GM23338 (cell line): ENCODE data around the gene GPATCH3. TPM values are rescaled to one million over a fixed set of nuclear protein-coding genes. Genes with fewer than 3 reads are reported as not detected.

Experiments used
- ATAC-seq: fragments of 200-7000 bp; cut with Tn5 transposase; 3 replicates; pipeline ENCODE4 v1.9.1; 2020
- DNase-seq: peaks from one replicate; pipeline ENCODE4 v3.0.0-alpha.2; 2015; ENCODE audit warnings: low spot score
- H2AFZ ChIP-seq: fragments of 200-600 bp; sonication (generic); 2 replicates; pipeline ENCODE4 v1.8.0; 2016; ENCODE audit warnings: antibody characterized with exemption, mild to moderate bottlenecking, moderate library complexity
- H3F3A ChIP-seq: fragments of 200-600 bp; sonication (generic); replicated peaks from 2 replicates; pipeline ENCODE4 v1.8.0; 2017; ENCODE audit warnings: antibody characterized with exemption, mixed run types, low read depth
- H3K27ac ChIP-seq: fragments of 200-600 bp; sonication (generic); 2 replicates; pipeline ENCODE4 v1.6.1; 2016; ENCODE audit warnings: low read depth
- H3K27me3 ChIP-seq: fragments of 200-600 bp; sonication (generic); 2 replicates; pipeline ENCODE4 v1.8.0; 2016; ENCODE audit warnings: mild to moderate bottlenecking, mixed run types, moderate library complexity; ENCODE audit not compliant: insufficient read depth
- H3K36me3 ChIP-seq: fragments of 200-600 bp; sonication (generic); 2 replicates; pipeline ENCODE4 v1.8.0; 2016; ENCODE audit warnings: mild to moderate bottlenecking; ENCODE audit not compliant: insufficient read depth
- H3K4me1 ChIP-seq: fragments of 200-600 bp; sonication (generic); 2 replicates; pipeline ENCODE4 v1.8.0; 2016; ENCODE audit warnings: mild to moderate bottlenecking, moderate library complexity; ENCODE audit not compliant: insufficient read depth
- H3K4me2 ChIP-seq: fragments of 200-600 bp; sonication (generic); 2 replicates; pipeline ENCODE4 v1.7.1; 2017; ENCODE audit warnings: mixed run types
- H3K4me3 ChIP-seq: fragments of 200-600 bp; sonication (generic); 2 replicates; pipeline ENCODE4 v1.6.1; 2016; ENCODE audit warnings: mixed run types
- H3K79me2 ChIP-seq: fragments of 200-600 bp; sonication (generic); replicated peaks from 2 replicates; pipeline ENCODE4 v1.8.0; 2017; ENCODE audit warnings: mild to moderate bottlenecking; ENCODE audit not compliant: insufficient read depth
- H3K9me2 ChIP-seq: fragments of 200-600 bp; sonication (generic); 2 replicates; pipeline ENCODE4 v1.8.0; 2017; ENCODE audit not compliant: insufficient read depth
- H4K20me1 ChIP-seq: fragments of 200-600 bp; sonication (generic); replicated peaks from 2 replicates; pipeline ENCODE4 v1.8.0; 2017; ENCODE audit warnings: mild to moderate bottlenecking; ENCODE audit not compliant: insufficient read depth
- H3K27ac Mint-ChIP-seq: 2 replicates; pipeline ENCODE4 v1.8.0; 2020; ENCODE audit warnings: inconsistent platforms, mild to moderate bottlenecking, moderate library complexity, mixed read lengths
- H3K27me3 Mint-ChIP-seq: 3 replicates; pipeline ENCODE4 v1.8.0; 2022; ENCODE audit warnings: low read depth, mild to moderate bottlenecking, moderate library complexity, mixed read lengths, inconsistent platforms; ENCODE audit not compliant: insufficient read depth, poor library complexity
- H3K36me3 Mint-ChIP-seq: 3 replicates; pipeline ENCODE4 v1.8.0; 2021; ENCODE audit warnings: low read depth, mild to moderate bottlenecking, inconsistent platforms, moderate library complexity, mixed read lengths
- H3K4me1 Mint-ChIP-seq: 3 replicates; pipeline ENCODE4 v1.8.0; 2020; ENCODE audit warnings: mild to moderate bottlenecking, inconsistent platforms, mixed read lengths
- H3K4me3 Mint-ChIP-seq: 3 replicates; pipeline ENCODE4 v1.8.0; 2021; ENCODE audit warnings: moderate library complexity, mild to moderate bottlenecking, inconsistent platforms, mixed read lengths
- H3K9me3 Mint-ChIP-seq: 3 replicates; pipeline ENCODE4 v1.8.0; 2020; ENCODE audit warnings: moderate library complexity, mild to moderate bottlenecking, inconsistent platforms, mixed read lengths
- EZH2 ChIP-seq: fragments of 200-600 bp; sonication (generic); IDR thresholded peaks from one replicate; pipeline ENCODE4 v1.8.0; 2017; ENCODE audit warnings: antibody characterized with exemption, mild to moderate bottlenecking, low read depth; ENCODE audit not compliant: unreplicated experiment
- EZH2phosphoT487 ChIP-seq: fragments of 200-600 bp; sonication (generic); IDR thresholded peaks from one replicate; pipeline ENCODE4 v1.8.1; 2018; ENCODE audit warnings: antibody characterized with exemption; ENCODE audit not compliant: unreplicated experiment
- NANOG ChIP-seq: IDR thresholded peaks from 2 replicates; pipeline ENCODE4 v1.6.1; 2016; ENCODE audit warnings: antibody characterized with exemption, borderline replicate concordance
- POLR2AphosphoS5 ChIP-seq: IDR thresholded peaks from 2 replicates; pipeline ENCODE4 v1.6.1; 2016; ENCODE audit warnings: antibody characterized with exemption, low read depth
- polyA plus RNA-seq: library from polyadenylated mRNA; unstranded; fragments of >200 nt; fragmentation: Nextera tagmentation; extraction: Ambion mirVana; gene quantifications from 2 replicates; pipeline ENCODE4 v1.2.1, GENCODE V29; 2016
- total RNA-seq: library from RNA; depleted of rRNA; stranded (reverse); fragments of >200 nt; shearing (Covaris generic); gene quantifications from 2 replicates; pipeline ENCODE4 v1.2.3, GENCODE V29; 2014
- TF ChIP-seq, protein P1 (sequence below), 2 experiments: fragments of 200-600 bp in 1 of 2; sonication (generic) in 1 of 2; conservative IDR thresholded peaks; 2 replicates each; pipeline versions ENCODE4 v1.5.1 to v1.6.1; 2016 to 2017; ENCODE audit warnings: antibody characterized with exemption in 2 of 2, low read depth in 2 of 2, mild to moderate bottlenecking in 2 of 2, moderate library complexity in 1 of 2
- TF ChIP-seq, protein P2 (sequence below): fragments of 250-450 bp; sonication (Bioruptor Pico); IDR thresholded peaks from 2 replicates; pipeline ENCODE4 v1.5.0; 2020; ENCODE audit warnings: mild to moderate bottlenecking, moderate library complexity

The GPATCH3 gene
- total and polyA plus RNA-seq, 2 experiments from 2014 or later = 10.5 to 13.0 TPM

DNA sequence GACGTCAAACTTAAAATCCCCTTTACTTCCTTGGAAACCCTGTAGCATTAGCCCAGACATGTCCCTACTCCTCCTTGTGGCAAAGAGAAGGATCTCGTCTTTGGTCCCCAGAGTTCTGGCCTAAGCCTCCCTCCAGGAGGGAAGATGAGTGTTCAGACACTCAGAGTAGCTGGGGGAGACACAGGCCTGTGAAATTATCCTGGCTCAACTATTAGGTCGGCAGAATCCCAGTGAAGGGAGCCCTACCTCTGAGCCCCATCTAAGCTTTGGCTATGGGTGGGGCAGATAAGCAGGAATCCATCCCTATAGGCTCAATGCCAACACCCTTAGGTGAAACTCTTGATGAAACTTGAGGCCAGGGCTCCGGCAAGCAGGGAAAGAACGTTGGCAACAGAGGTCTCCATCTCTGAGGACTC lies 39.0 kb downstream of the GPATCH3 start:
- Mint-ChIP-seq H3K4me1 (peaks cover 45% of the 10 kb centered on the region), H3K9me3 (no peaks in the 10 kb centered on the region), H3K27ac (no peak overlapping the region), H3K4me3 (no peak overlapping the region; the same call in 2 of the 3 replicates), H3K27me3 (peaks cover 25% of the 10 kb centered on the region), H3K36me3 (no peaks in the 10 kb centered on the region; the same call in 2 of the 3 replicates)
- Histone ChIP-seq H3K36me3 (no peaks in the 10 kb centered on the region), H3K4me1 (peaks cover 16% of the 10 kb centered on the region), H3K27me3 (peaks cover 11% of the 10 kb centered on the region), H3K4me2 (no peak overlapping the region), H3K79me2 (no peaks in the 10 kb centered on the region), H3F3A (peaks cover 17% of the 10 kb centered on the region), H4K20me1 (no peaks in the 10 kb centered on the region), H3K4me3 (no peak overlapping the region), H3K9me2 (no peaks in the 10 kb centered on the region), H3K27ac (no peak overlapping the region), H2AFZ (no peak overlapping the region)
- TF ChIP-seq EZH2 = no peak
- TF ChIP-seq, protein P1, sequence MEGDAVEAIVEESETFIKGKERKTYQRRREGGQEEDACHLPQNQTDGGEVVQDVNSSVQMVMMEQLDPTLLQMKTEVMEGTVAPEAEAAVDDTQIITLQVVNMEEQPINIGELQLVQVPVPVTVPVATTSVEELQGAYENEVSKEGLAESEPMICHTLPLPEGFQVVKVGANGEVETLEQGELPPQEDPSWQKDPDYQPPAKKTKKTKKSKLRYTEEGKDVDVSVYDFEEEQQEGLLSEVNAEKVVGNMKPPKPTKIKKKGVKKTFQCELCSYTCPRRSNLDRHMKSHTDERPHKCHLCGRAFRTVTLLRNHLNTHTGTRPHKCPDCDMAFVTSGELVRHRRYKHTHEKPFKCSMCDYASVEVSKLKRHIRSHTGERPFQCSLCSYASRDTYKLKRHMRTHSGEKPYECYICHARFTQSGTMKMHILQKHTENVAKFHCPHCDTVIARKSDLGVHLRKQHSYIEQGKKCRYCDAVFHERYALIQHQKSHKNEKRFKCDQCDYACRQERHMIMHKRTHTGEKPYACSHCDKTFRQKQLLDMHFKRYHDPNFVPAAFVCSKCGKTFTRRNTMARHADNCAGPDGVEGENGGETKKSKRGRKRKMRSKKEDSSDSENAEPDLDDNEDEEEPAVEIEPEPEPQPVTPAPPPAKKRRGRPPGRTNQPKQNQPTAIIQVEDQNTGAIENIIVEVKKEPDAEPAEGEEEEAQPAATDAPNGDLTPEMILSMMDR (conservative IDR thresholded peaks at IDR 0.05; ENCODE audit: low read depth in 2 of 2) = peak; percentile 49 to 54
- ATAC-seq = no peak
- DNase-seq = peak; percentile 63

DNA sequence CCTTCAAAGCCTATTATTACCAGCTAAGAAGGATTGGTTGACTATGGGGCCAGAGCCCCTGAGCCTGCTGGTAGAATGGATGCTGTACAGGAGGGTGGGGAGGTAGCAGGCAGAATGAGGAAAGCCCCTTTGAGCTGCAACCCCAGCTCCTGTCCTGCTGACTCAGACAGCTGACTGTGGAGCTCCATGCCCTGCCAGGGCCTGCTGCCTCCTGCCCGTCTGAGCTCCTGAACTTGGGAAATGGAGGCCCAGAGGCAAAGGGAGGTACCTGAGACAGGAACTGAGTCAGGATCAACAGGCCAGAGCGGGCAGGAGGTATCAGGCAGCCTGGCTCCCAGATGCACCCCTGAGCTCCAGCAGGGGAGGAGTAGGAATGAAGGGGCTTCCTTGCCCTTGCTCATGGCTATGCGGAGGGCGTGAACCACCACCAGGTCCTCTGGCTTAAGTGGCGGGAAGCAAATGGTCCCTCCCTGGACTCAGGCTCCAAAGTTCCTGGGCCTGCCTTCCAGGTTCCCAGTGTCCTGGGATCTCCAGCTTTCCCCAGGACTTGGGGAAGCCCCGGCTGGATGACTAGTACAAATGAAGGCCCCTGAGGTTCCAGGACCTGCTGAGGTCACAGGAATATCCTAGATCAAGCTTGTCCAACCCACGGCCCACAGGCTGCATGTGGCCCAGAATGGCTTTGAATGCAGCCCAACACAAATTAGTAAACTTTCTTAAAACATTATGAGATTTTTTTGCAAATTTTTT lies 41.2 kb downstream of the GPATCH3 start:
- H2AFZ ChIP-seq = no peak overlapping the region
- H3F3A ChIP-seq = peaks cover 7% of the 10 kb centered on the region; the same call in 1 of the 2 replicates
- H4K20me1 ChIP-seq = no peaks in the 10 kb centered on the region
- H3K36me3 Mint-ChIP-seq = no peaks in the 10 kb centered on the region; the same call in 2 of the 3 replicates
- H3K9me3 Mint-ChIP-seq = no peaks in the 10 kb centered on the region
- H3K27me3 Mint-ChIP-seq = peaks cover 23% of the 10 kb centered on the region
- H3K4me3 Mint-ChIP-seq = no peak overlapping the region
- H3K27ac Mint-ChIP-seq = no peak overlapping the region
- H3K9me2 ChIP-seq = no peaks in the 10 kb centered on the region
- peaks cover 41% of the 10 kb centered on the region for H3K4me1 Mint-ChIP-seq
- no peaks in the 10 kb centered on the region for H3K79me2 ChIP-seq
- no peak overlapping the region for H3K4me2 ChIP-seq
- no peak overlapping the region for H3K27ac ChIP-seq
- no peak for ATAC-seq
- H3K4me1 ChIP-seq = peaks cover 13% of the 10 kb centered on the region
- H3K36me3 ChIP-seq = no peaks in the 10 kb centered on the region
- peaks cover 6% of the 10 kb centered on the region for H3K27me3 ChIP-seq
- H3K4me3 ChIP-seq = no peak overlapping the region
- no peak for TF ChIP-seq EZH2
- TF ChIP-seq, protein P2, sequence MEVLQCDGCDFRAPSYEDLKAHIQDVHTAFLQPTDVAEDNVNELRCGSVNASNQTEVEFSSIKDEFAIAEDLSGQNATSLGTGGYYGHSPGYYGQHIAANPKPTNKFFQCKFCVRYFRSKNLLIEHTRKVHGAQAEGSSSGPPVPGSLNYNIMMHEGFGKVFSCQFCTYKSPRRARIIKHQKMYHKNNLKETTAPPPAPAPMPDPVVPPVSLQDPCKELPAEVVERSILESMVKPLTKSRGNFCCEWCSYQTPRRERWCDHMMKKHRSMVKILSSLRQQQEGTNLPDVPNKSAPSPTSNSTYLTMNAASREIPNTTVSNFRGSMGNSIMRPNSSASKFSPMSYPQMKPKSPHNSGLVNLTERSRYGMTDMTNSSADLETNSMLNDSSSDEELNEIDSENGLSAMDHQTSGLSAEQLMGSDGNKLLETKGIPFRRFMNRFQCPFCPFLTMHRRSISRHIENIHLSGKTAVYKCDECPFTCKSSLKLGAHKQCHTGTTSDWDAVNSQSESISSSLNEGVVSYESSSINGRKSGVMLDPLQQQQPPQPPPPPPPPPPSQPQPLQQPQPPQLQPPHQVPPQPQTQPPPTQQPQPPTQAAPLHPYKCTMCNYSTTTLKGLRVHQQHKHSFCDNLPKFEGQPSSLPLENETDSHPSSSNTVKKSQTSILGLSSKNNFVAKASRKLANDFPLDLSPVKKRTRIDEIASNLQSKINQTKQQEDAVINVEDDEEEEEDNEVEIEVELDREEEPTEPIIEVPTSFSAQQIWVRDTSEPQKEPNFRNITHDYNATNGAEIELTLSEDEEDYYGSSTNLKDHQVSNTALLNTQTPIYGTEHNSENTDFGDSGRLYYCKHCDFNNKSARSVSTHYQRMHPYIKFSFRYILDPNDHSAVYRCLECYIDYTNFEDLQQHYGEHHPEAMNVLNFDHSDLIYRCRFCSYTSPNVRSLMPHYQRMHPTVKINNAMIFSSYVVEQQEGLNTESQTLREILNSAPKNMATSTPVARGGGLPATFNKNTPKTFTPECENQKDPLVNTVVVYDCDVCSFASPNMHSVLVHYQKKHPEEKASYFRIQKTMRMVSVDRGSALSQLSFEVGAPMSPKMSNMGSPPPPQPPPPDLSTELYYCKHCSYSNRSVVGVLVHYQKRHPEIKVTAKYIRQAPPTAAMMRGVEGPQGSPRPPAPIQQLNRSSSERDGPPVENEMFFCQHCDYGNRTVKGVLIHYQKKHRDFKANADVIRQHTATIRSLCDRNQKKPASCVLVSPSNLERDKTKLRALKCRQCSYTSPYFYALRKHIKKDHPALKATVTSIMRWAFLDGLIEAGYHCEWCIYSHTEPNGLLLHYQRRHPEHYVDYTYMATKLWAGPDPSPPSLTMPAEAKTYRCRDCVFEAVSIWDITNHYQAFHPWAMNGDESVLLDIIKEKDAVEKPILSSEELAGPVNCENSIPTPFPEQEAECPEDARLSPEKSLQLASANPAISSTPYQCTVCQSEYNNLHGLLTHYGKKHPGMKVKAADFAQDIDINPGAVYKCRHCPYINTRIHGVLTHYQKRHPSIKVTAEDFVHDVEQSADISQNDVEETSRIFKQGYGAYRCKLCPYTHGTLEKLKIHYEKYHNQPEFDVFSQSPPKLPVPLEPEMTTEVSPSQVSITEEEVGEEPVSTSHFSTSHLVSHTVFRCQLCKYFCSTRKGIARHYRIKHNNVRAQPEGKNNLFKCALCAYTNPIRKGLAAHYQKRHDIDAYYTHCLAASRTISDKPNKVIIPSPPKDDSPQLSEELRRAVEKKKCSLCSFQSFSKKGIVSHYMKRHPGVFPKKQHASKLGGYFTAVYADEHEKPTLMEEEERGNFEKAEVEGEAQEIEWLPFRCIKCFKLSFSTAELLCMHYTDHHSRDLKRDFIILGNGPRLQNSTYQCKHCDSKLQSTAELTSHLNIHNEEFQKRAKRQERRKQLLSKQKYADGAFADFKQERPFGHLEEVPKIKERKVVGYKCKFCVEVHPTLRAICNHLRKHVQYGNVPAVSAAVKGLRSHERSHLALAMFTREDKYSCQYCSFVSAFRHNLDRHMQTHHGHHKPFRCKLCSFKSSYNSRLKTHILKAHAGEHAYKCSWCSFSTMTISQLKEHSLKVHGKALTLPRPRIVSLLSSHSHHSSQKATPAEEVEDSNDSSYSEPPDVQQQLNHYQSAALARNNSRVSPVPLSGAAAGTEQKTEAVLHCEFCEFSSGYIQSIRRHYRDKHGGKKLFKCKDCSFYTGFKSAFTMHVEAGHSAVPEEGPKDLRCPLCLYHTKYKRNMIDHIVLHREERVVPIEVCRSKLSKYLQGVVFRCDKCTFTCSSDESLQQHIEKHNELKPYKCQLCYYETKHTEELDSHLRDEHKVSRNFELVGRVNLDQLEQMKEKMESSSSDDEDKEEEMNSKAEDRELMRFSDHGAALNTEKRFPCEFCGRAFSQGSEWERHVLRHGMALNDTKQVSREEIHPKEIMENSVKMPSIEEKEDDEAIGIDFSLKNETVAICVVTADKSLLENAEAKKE (CRISPR knock-in tag) = no peak
- TF ChIP-seq NANOG = no peak
- no peak for TF ChIP-seq POLR2AphosphoS5
- TF ChIP-seq, protein P1 (conservative IDR thresholded peaks at IDR 0.05; ENCODE audit: low read depth in 2 of 2) = no peak
- TF ChIP-seq EZH2phosphoT487 = no peak
- no peak for DNase-seq
